GM12873 (cell line): Measurements from ENCODE around the gene PARM1.

Experiments used
- CTCF ChIP-seq: IDR thresholded peaks from 2 replicates; pipeline ENCODE4 v1.5.1; 2012; ENCODE audit warnings: low read depth, mild to moderate bottlenecking, moderate library complexity, low read length, control low read depth; ENCODE audit not compliant: insufficient read depth; ENCODE audit errors: missing control alignments

The PARM1 gene

GRCh38 chr4:74950882-74951281 lies 18.0 kb downstream of the PARM1 start:
- TF ChIP-seq CTCF: no peak

- TF ChIP-seq CTCF: no peak
Observed at GRCh38 chr4:74953647-74954046, 20.7 kb downstream of the PARM1 start.

- TF ChIP-seq CTCF: no peak
Observed at GRCh38 chr4:74958881-74959280, 26.0 kb downstream of the PARM1 start.

- TF ChIP-seq CTCF: no peak
Observed at GRCh38 chr4:74961230-74961629, 28.3 kb downstream of the PARM1 start.

GRCh38 chr4:74962584-74962983 lies 29.7 kb downstream of the PARM1 start:
- no peak for TF ChIP-seq CTCF

GRCh38 chr4:74964311-74964710 lies 31.4 kb downstream of the PARM1 start:
- TF ChIP-seq CTCF: no peak

GRCh38 chr4:74967324-74967723 lies 34.4 kb downstream of the PARM1 start:
- TF ChIP-seq CTCF: no peak
